HG03175 (cell line): Measurements from ENCODE around the gene NDRG3.

Experiments
- ATAC-seq: cut with Tn5 transposase; IDR thresholded peaks from one replicate; pipeline ENCODE4 v1.9.1; 2021; ENCODE audit warnings: mild to moderate bottlenecking, moderate library complexity; ENCODE audit not compliant: unreplicated experiment

NDRG3 gene

DNA sequence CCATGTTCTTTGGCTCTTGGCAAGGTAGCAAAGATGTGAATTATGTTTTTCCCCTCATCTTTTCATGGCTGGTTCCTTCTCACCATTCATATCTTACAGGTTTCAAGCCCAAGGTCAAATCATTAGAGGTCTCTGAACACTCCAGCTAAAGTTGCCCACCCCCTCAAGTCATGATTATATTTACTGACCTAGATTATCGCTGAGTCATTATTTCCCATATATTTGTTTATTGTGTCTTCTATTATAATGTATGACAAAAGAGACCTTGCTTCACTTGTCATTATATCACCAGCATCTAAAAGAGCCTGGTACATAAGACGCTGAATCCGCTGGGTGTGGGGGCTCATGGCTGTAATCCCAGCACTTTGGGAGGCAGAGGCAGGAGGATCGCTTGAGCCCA is 15.2 kb upstream of the NDRG3 start:
- ATAC-seq: no peak

- no peak for ATAC-seq
Measured at GRCh38 chr20:36760647-36761046, 14.8 kb upstream of the NDRG3 start.

DNA sequence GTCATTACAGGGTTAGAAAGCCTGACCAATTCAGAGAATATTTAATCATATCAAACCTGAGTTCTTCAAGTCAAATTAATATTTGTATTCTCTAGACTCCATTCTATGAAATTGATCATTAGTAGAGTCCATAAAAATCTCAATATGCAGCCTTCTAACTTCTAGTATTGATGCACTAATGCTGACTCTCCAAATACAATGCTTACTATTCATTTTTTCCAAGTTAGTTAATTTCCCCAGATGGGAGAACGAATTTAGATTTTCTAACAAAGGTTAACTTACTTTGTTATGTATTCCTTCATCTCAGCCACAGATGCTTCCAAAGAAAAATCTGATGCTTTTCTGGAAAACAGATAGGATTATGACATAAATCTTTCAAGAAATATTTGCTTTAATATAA is 12.4 kb upstream of the NDRG3 start:
- no peak for ATAC-seq

DNA sequence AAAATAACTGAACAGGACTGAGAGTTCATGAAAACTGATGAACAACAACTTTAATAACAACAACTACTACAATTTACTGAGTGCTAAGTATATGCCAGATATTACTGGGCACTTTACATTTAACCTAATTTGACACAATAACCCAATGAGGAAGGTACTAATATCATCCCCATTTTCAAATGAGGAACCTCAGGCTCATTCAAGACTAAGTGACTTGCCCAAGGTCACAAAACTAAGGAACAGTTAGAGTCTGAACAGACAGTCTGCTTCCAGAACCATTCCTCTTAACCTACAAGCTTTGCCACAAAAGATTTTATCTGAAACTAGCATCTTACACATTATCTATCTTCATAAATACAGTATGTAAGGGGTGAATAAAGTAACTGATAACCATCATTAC is 10.6 kb upstream of the NDRG3 start:
- ATAC-seq: no peak

- no peak for ATAC-seq
Measured at GRCh38 chr20:36754656-36755222, 8.8 kb upstream of the NDRG3 start.

DNA sequence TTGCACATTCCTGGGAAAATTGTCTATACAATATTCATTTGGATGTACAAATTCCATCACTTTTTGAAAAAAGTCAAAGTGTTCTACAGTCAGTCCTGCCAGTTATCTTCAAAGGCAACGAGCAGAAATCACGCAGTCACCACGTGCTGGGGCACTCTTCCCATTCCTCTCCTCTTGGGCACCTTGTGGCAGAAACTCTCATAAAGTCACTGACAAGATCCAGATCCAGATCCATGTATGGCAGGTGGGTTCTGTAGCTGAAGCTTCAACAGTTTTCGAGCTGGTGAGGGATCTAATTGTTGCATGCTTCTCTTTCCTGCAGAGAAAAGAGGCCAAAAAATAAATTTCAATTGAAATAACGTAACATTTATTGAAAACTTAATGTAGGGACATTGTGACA is 6.7 kb upstream of the NDRG3 start:
- no peak for ATAC-seq

DNA sequence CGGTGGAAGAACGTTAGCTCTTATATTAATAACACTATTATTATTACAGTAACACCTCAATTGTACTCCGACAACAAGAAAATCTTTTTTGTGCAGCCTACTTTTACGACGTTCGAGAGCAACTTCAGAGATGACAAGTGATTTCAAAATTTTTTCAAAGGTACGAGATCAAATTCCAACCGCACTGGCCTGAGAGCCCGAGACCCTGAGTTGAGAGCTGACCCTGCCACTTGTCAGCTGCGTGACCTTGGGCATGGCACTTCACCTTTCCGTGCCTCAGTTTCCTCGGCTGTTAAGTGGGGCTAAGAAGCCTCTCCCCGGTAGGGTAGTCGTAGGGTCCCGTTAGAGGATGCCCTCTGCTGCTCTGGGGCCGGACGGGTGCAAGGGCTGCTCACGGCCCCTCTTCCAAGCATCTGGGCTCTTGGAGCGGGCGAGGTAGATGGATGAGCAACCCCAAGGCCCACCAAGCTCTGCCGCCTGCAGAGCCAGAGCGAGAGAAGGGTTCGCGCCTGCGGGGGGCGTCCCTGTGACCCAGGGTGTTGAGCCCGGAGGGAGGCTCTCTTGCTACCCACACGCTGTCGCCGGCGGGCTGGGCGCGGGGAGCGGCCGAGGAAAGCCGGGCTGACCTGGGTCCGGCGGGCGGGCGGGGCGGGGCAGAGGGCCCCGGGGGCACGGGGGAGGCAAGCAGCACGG is 510 bp downstream of the NDRG3 start:
- ATAC-seq: peak; percentile 36

DNA sequence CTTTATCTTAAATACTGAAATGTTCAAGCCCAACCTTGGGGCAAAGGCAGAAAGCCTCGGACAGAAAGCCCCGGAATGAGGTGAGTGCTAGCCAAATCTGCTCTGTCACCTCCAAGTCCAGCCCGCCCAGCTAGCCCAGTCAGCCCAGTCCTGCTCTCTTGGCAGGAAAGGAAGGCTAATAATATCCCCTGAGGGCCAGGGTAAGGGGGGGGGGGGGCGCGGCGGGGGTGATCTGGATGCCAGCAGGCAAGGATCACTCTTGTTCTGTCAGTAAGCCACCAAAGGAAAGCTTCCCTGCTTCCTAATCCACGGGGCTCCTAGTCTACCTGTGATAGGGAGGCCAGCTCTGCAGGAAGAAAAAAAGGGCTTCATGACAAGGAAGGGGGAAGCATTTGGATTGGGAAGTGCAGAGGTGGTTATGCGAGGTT is 1.1 kb downstream of the NDRG3 start:
- no peak for ATAC-seq

- ATAC-seq: no peak
Measured at GRCh38 chr20:36744243-36744642, 1.6 kb downstream of the NDRG3 start.

DNA sequence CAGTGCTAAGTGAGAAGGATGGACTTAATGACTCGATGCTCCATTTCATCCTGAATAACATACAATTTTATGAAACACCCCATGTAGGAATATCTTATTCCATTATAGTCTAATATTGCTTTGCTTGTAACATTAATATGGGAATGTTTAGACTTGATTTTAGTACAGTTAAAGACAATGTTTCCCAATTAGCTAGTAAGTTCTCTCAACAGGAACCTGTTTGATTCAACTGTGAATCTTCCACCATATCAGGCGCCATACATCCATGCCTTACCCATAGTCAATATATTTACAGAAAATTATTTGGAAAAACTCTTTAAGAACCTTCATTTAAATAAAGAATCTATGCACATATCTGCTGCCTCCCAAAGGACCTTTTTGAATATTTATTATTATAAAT is 3.3 kb downstream of the NDRG3 start:
- no peak for ATAC-seq

- ATAC-seq: no peak
Measured at GRCh38 chr20:36741072-36741471, 4.8 kb downstream of the NDRG3 start.

GRCh38 chr20:36737183-36737499 is 8.7 kb downstream of the NDRG3 start:
- no peak for ATAC-seq

- ATAC-seq: no peak
Measured at GRCh38 chr20:36736451-36737182, 9.3 kb downstream of the NDRG3 start.

DNA sequence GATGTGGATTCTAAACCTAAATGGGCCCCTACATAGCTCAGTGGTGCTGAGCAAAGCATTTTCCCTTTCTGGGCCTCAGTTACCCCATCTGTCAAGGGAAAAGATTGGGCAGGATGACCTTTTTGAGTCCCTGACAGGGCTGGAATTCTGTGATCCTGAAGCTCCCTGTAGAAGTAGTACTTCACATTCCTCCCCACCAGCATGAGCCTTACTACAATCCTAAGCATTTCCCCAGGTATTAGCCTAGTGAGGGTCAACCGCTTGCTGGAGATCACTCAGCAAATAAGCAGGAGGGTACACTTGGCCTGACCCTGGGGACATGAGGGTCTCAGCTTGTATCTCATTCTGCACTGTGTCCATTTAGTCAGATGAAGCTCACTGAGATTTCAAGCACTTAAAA is 13.4 kb downstream of the NDRG3 start:
- no peak for ATAC-seq

DNA sequence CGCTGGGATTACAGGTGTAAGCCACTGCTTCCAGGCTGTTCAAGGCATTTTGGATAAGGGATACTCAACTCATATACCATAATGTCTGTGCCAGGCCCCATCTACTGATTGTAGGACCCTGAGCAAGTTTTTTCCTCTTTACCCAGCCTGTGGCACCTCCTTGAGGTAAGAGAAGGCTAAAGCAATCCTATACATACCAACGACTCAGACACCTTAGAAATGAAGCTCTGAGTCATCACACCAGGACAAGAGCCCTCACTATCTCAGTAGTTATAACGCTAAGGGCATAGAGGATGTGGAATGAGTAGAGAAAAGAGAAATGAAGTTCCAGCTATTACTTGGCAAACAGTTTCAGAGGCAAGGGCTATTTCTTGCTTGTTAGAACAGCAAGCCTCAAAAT is 16.9 kb downstream of the NDRG3 start:
- no peak for ATAC-seq

- ATAC-seq: no peak
Measured at GRCh38 chr20:36726168-36726567, 19.7 kb downstream of the NDRG3 start.

GRCh38 chr20:36720510-36720909 is 25.4 kb downstream of the NDRG3 start:
- ATAC-seq: no peak

DNA sequence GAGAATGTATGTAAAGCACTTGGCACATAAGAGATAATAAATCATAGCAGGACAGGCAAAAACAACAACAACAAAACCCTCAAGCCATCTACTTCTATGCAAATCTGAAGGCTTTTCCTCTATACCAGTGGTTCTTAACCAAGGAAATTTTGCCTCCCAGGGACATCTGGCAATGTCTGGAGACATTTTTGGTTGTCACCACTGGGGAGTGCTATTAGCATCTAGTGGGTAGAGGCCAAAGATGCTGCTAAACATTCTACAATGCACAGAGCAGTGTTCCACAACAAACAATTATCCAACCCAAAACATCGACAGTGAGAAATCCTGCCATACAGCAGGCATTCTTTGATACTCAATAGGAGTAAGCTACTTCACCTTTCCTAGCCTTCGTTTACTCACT is 28.2 kb downstream of the NDRG3 start:
- ATAC-seq: no peak

DNA sequence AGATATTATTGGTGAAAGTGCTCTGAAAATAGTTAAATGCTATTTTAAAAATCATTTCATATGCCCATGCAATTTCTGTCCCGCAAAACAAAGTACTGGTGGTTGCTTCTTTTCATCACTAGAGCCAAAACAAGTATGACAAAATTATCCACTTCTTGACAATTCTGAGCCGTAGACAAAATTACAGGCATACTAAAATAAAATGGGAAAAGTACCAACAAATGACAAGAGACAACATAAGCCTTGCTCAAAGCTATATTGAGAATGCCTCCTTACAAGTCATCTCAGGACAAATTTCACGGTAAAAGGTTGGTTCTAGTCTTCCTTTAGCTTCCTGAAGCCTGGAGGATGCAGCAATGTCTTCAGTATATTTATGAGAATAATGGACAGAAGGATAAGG is 28.9 kb downstream of the NDRG3 start:
- no peak for ATAC-seq

- no peak for ATAC-seq
Measured at GRCh38 chr20:36712775-36713174, 33.1 kb downstream of the NDRG3 start.

- no peak for ATAC-seq
Measured at GRCh38 chr20:36709126-36709525, 36.8 kb downstream of the NDRG3 start.

DNA sequence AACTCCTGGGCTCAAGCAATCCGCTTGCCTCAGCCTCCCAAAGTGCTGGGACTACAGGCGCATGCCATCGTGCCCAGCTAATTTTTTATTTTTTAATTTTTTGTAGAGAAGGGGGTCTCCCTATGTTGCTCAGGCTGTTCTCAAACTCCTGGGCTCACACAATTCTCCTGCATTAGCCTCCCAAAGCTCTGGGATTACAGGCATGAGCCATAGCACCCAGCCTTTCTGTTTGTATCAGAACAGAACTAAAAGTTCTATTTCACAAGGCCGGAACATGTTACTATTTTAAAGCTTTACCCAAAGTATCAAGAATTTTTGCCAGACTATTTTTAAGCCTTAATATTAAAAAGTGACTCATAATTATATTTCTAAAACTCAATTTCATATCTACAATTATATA is 42.4 kb downstream of the NDRG3 start:
- ATAC-seq: no peak

DNA sequence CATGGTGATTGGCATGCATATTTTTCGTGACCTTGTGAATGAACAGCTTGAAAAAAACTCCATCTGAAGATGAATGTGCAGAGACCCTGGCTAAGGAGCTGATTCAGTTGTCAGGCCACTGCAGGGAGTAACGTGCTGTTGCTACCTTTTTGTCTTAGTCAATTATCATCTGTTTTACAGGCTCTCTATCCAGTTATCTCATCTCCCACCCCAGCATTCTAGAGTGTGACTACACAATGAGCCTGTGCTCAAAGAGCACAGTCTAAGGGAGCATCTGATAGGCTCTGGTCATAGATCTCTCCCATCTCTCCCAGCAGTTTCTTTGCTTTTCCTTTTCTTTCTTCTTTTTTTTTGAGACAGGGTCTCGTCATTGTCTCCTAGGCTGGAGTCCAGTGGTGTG is 45.5 kb downstream of the NDRG3 start:
- no peak for ATAC-seq
